A549 (cell line): ENCODE data around the gene PSAPL1.

ENCODE experiments used
- EP300 ChIP-seq, 2 experiments: fragments of >200 bp; sonication (Bioruptor Twin); formaldehyde crosslinking; IDR thresholded peaks; 2 replicates in 1 of 2; 3 replicates in 1 of 2; pipeline ENCODE4 v1.6.1; 2016 to 2017
- HDAC2 ChIP-seq: fragments of 200-600 bp; sonication (generic); IDR thresholded peaks from 2 replicates; pipeline ENCODE4 v1.6.1; 2016
- JUNB ChIP-seq: fragments of >200 bp; sonication (Bioruptor Twin); formaldehyde crosslinking; IDR thresholded peaks from 2 replicates; pipeline ENCODE4 v1.6.1; 2016
- POLR2A ChIP-seq: IDR thresholded peaks from 2 replicates; pipeline ENCODE4 v1.6.1; 2012; ENCODE audit warnings: mild to moderate bottlenecking, low read length
- ZSCAN20 ChIP-seq: fragments of 250-450 bp; sonication (Bioruptor Pico); IDR thresholded peaks from 2 replicates; pipeline ENCODE4 v1.8.0; 2022; ENCODE audit warnings: mild to moderate bottlenecking, moderate library complexity
- TF ChIP-seq, protein P1 (sequence below): fragments of >200 bp; sonication (Bioruptor Twin); formaldehyde crosslinking; IDR thresholded peaks from 3 replicates; pipeline ENCODE4 v1.5.1; 2016
- TF ChIP-seq, protein P2 (sequence below): IDR thresholded peaks from 2 replicates; pipeline ENCODE4 v1.6.1; 2012

DNA sequence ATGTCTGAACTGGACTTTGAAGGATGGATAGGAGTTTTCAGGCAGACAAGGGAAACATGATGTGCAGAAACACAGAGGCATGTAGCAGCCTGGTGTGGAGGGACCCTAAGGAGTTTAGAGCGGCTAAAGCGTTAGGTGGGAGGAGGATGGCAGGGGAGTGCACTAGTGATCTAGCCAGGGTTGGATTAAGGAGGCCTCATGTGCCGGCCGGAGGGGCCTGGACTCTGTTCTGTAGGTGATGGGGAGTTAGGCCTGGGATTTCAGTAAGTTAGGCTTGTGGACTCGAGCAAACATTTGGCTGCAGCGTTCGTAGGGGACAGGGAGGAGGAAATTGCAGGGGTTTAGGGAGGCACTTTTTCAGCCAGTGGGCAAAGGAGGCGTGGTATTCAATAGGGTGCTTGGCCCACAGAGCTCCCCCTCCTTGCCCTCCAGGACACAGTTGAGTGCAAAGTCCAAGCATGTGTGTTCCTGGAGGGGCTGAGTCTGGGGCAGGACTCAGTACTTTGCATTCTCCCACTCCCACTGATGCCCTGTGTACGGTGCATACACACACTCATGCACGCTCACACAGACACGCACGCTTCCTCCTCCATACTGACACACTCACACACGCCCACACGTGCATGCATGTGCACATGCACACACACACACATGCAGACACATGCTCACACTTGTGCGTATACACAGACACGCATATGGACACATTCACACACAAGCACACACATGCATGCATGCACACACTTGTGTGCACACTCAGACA is 18.6 kb downstream of the PSAPL1 start:
- no peak for TF ChIP-seq HDAC2
- TF ChIP-seq ZSCAN20 (CRISPR knock-in tag), result no peak
- no peak for TF ChIP-seq POLR2A
- no peak for TF ChIP-seq JUNB
- TF ChIP-seq, protein P1, sequence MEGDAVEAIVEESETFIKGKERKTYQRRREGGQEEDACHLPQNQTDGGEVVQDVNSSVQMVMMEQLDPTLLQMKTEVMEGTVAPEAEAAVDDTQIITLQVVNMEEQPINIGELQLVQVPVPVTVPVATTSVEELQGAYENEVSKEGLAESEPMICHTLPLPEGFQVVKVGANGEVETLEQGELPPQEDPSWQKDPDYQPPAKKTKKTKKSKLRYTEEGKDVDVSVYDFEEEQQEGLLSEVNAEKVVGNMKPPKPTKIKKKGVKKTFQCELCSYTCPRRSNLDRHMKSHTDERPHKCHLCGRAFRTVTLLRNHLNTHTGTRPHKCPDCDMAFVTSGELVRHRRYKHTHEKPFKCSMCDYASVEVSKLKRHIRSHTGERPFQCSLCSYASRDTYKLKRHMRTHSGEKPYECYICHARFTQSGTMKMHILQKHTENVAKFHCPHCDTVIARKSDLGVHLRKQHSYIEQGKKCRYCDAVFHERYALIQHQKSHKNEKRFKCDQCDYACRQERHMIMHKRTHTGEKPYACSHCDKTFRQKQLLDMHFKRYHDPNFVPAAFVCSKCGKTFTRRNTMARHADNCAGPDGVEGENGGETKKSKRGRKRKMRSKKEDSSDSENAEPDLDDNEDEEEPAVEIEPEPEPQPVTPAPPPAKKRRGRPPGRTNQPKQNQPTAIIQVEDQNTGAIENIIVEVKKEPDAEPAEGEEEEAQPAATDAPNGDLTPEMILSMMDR, result no peak
- no peak for TF ChIP-seq EP300 (IDR thresholded peaks at IDR 0.05)
- TF ChIP-seq, protein P2, sequence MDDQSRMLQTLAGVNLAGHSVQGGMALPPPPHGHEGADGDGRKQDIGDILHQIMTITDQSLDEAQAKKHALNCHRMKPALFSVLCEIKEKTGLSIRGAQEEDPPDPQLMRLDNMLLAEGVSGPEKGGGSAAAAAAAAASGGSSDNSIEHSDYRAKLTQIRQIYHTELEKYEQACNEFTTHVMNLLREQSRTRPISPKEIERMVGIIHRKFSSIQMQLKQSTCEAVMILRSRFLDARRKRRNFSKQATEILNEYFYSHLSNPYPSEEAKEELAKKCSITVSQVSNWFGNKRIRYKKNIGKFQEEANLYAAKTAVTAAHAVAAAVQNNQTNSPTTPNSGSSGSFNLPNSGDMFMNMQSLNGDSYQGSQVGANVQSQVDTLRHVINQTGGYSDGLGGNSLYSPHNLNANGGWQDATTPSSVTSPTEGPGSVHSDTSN, result no peak
